K562 (cell line): Measurements from ENCODE around the gene RPN1. TPM values are rescaled to one million over a fixed set of nuclear protein-coding genes. Genes with fewer than 3 reads are reported as not detected.

Experiments
- ATAC-seq: fragments of 200-7000 bp; cut with Tn5 transposase; 3 replicates; pipeline ENCODE4 v1.9.1; 2020; ENCODE audit warnings: moderate library complexity
- BruUV-seq: library from RNA; stranded (reverse); fragments of 400-500 nt; replicated peaks from 2 replicates; lab custom pipeline; 2021; lab: Mats Ljungman, UMichigan
- CTCF ChIA-PET: fragments of 300-600 bp; formaldehyde crosslinking; extraction: SDS; loops from one replicate; lab custom pipeline; 2021; ENCODE audit warnings: low intra/inter-chr PET ratio; lab: Yijun Ruan, JAX
- POLR2A ChIA-PET: fragments of 300-600, 350-650 bp; sonication (Branson Sonifier 250); formaldehyde crosslinking; extraction: SDS; loops from one replicate; lab custom pipeline; 2021; ENCODE audit warnings: antibody characterized with exemption, inconsistent platforms; lab: Yijun Ruan, JAX
- DNase-seq, 4 experiments: peaks; one replicate each; pipeline versions ENCODE4 v3.0.0 to v3.0.0-alpha.2; 2011 to 2018; ENCODE audit warnings: low spot score in 3 of 4, mixed read lengths in 3 of 4; ENCODE audit errors: extremely low read depth in 1 of 4
- FAIRE-seq: peaks from 2 replicates; lab custom pipeline; 2011; peaks lifted over from hg19 to GRCh38; lab: Jason Lieb, UNC
- H2AFZ ChIP-seq: 2 replicates; pipeline ENCODE4 v1.6.0; 2011; ENCODE audit warnings: low read depth, low read length, control low read depth, inconsistent platforms
- H3K27ac ChIP-seq: fragments of 200-600 bp; 3 replicates; pipeline ENCODE4 v1.8.0; 2011; ENCODE audit warnings: low read depth, mild to moderate bottlenecking, control low read depth, inconsistent platforms, low read length, moderate library complexity, mixed read lengths; ENCODE audit errors: extremely low read depth
- H3K27me3 ChIP-seq, 2 experiments: fragments of 300-600 bp in 1 of 2; 2 replicates in 1 of 2; 3 replicates in 1 of 2; pipeline versions ENCODE4 v1.6.0 to v1.8.0; 2011; ENCODE audit warnings: inconsistent platforms in 2 of 2, low read length in 2 of 2, mild to moderate bottlenecking in 1 of 2, mixed read lengths in 1 of 2, moderate library complexity in 1 of 2; ENCODE audit not compliant: control insufficient read depth in 2 of 2, insufficient read depth in 2 of 2
- H3K36me3 ChIP-seq: fragments of 300-600 bp; 3 replicates; pipeline ENCODE4 v1.8.0; 2011; ENCODE audit warnings: mild to moderate bottlenecking, low read length, inconsistent platforms; ENCODE audit not compliant: control insufficient read depth, insufficient read depth
- H3K4me1 ChIP-seq, 2 experiments: fragments of 200-600 bp in 1 of 2; replicated peaks in 1 of 2; 2 replicates in 1 of 2; 3 replicates in 1 of 2; pipeline versions ENCODE4 v1.5.1 to v1.8.0; 2011; ENCODE audit warnings: inconsistent platforms in 2 of 2, low read length in 2 of 2, mild to moderate bottlenecking in 1 of 2, mixed read lengths in 1 of 2, moderate library complexity in 1 of 2; ENCODE audit not compliant: control insufficient read depth in 2 of 2, insufficient read depth in 2 of 2
- H3K4me2 ChIP-seq: 2 replicates; pipeline ENCODE4 v1.6.1; 2011; ENCODE audit warnings: low read length, control low read depth, inconsistent platforms, mixed read lengths; ENCODE audit not compliant: insufficient read depth
- H3K4me3 ChIP-seq: fragments of 200-600 bp; sonication (generic), shearing (Covaris generic); 2 replicates; pipeline ENCODE4 v1.5.1; 2016; ENCODE audit warnings: control low read depth, inconsistent platforms
- H3K79me2 ChIP-seq: fragments of 200-600 bp; 3 replicates; pipeline ENCODE4 v1.8.0; 2011; ENCODE audit warnings: low read length, inconsistent platforms; ENCODE audit not compliant: control insufficient read depth, insufficient read depth
- H3K9ac ChIP-seq, 2 experiments: 2 replicates each; pipeline versions ENCODE4 v1.6.0 to v1.6.1; 2011; ENCODE audit warnings: low read depth in 2 of 2, low read length in 2 of 2, control low read depth in 1 of 2, inconsistent platforms in 1 of 2, mild to moderate bottlenecking in 1 of 2, mixed read lengths in 1 of 2; ENCODE audit not compliant: insufficient read depth in 1 of 2
- H3K9me1 ChIP-seq: one replicate; pipeline ENCODE4 v1.6.0; 2011; ENCODE audit warnings: inconsistent platforms, mild to moderate bottlenecking, low read length, moderate library complexity; ENCODE audit not compliant: control insufficient read depth, insufficient read depth
- H3K9me3 ChIP-seq: replicated peaks from 2 replicates; pipeline ENCODE4 v1.5.1; 2011; ENCODE audit warnings: low read depth, low read length, inconsistent platforms; ENCODE audit not compliant: control insufficient read depth, insufficient read depth
- H4K20me1 ChIP-seq: replicated peaks from 2 replicates; pipeline ENCODE4 v1.6.1; 2011; ENCODE audit warnings: low read length, inconsistent platforms, mixed read lengths; ENCODE audit not compliant: control insufficient read depth, insufficient read depth
- E2F3 ChIP-seq: fragments of 250-450 bp; sonication (Bioruptor Pico); IDR thresholded peaks from 2 replicates; pipeline ENCODE4 v1.4.0; 2020; ENCODE audit warnings: mild to moderate bottlenecking
- ELF1 ChIP-seq: fragments of 200-800 bp; sonication (Bioruptor generic); IDR thresholded peaks from 2 replicates; pipeline ENCODE4 v1.6.1; 2016; ENCODE audit warnings: missing genetic modification characterization, missing compliant biosample characterization
- ETV1 ChIP-seq: fragments of 450-650 bp; conservative IDR thresholded peaks from 2 replicates; pipeline ENCODE4 v1.6.1; 2016; ENCODE audit warnings: missing genetic modification characterization, control low read depth, low read depth, missing compliant biosample characterization
- HDAC1 ChIP-seq, 2 experiments: fragments of 450-650 bp; IDR thresholded peaks; 2 replicates each; pipeline ENCODE4 v1.6.1; 2016 to 2017; ENCODE audit warnings: inconsistent platforms in 1 of 2, mild to moderate bottlenecking in 1 of 2, moderate library complexity in 1 of 2
- MCM2 ChIP-seq: fragments of 450-650 bp; IDR thresholded peaks from 2 replicates; pipeline ENCODE4 v1.6.1; 2017; ENCODE audit warnings: low read depth, mild to moderate bottlenecking
- MTA1 ChIP-seq: fragments of 450-650 bp; IDR thresholded peaks from 2 replicates; pipeline ENCODE4 v1.6.1; 2017; ENCODE audit warnings: borderline replicate concordance
- ZNF175 ChIP-seq: fragments of 200-800 bp; sonication (Bioruptor generic); IDR thresholded peaks from 2 replicates; pipeline ENCODE4 v1.6.1; 2016; ENCODE audit warnings: low read depth, mild to moderate bottlenecking, missing genetic modification characterization, missing compliant biosample characterization
- ZNF217 ChIP-seq: sonication (generic); formaldehyde crosslinking; IDR thresholded peaks from 2 replicates; pipeline ENCODE4 v1.8.0; 2022; ENCODE audit warnings: mild to moderate bottlenecking, missing genetic modification reagents
- ZNF644 ChIP-seq: fragments of 200-800 bp; sonication (Bioruptor generic); IDR thresholded peaks from 2 replicates; pipeline ENCODE4 v1.6.1; 2016; ENCODE audit warnings: low read depth, missing genetic modification characterization, missing compliant biosample characterization
- ZNF717 ChIP-seq: fragments of 250-450 bp; sonication (Bioruptor Pico); IDR thresholded peaks from 2 replicates; pipeline ENCODE4 v1.5.0; 2021
- ZNF75A ChIP-seq: fragments of 450-650 bp; formaldehyde crosslinking; IDR thresholded peaks from 2 replicates; pipeline ENCODE4 v1.4.0; 2020; ENCODE audit warnings: mild to moderate bottlenecking
- ZNF76 ChIP-seq: fragments of 250-450 bp; sonication (Bioruptor Pico); IDR thresholded peaks from 2 replicates; pipeline ENCODE4 v1.4.0; 2020; ENCODE audit warnings: mild to moderate bottlenecking, moderate library complexity, borderline replicate concordance
- WGBS: fragments of 100-300 bp; shearing (Covaris generic); methylation state at CpG from one replicate; pipeline ENCODE4 v1.1.6; 2016; ENCODE audit warnings: low coverage, mixed read lengths; ENCODE audit not compliant: insufficient coverage; ENCODE audit errors: missing lambda C conversion rate; 5-methylcytosine and 5-hydroxymethylcytosine counted together
- in situ Hi-C: fragments of 300-500 bp; cut with MboI; formaldehyde crosslinking; loops from 4 replicates; pipeline ENCODE4 v1.15.0; 2018; ENCODE audit warnings: inconsistent platforms, mixed read lengths
- intact Hi-C: fragments of 100-400 bp; cut with micrococcal nuclease; formaldehyde crosslinking; loops from 2 replicates; pipeline ENCODE4 v1.14.2; 2022
- polyA plus RNA-seq, 8 experiments: library from polyadenylated mRNA; depleted of rRNA in 4 of 8; stranded (reverse) in 5 of 8; unstranded in 3 of 8; fragments of >200 nt; fragmentation: Nextera tagmentation in 2 of 8; fragmentation: Illumina TruSeq in 1 of 8; extraction: Ambion mirVana in 2 of 8; extraction: Trizol in 1 of 8; gene quantifications; 2 replicates each; pipeline versions ENCODE4 v1.2.1 to v1.2.3, GENCODE V29; 2011 to 2014; ENCODE audit warnings: inconsistent platforms in 1 of 8, missing spikeins in 1 of 8
- total RNA-seq, 7 experiments: library from RNA; depleted of rRNA in 6 of 7; stranded (reverse); fragments of >200 nt in 6 of 7; fragmentation: Illumina TruSeq in 2 of 7; extraction: Trizol in 2 of 7; gene quantifications; 2 replicates each; pipeline versions ENCODE4 v1.2.1 to v1.2.3, GENCODE V29; 2011 to 2021; ENCODE audit warnings: low replicate concordance in 1 of 7
- TF ChIP-seq, protein P1 (sequence below): fragments of 200-800 bp; sonication (Bioruptor generic); IDR thresholded peaks from 2 replicates; pipeline ENCODE4 v1.6.1; 2016; ENCODE audit warnings: missing genetic modification characterization, missing compliant biosample characterization
- TF ChIP-seq, protein P2 (sequence below): sonication (generic); formaldehyde crosslinking; IDR thresholded peaks from 2 replicates; pipeline ENCODE4 v1.8.1; 2022; ENCODE audit warnings: missing genetic modification reagents
- TF ChIP-seq, protein P3 (sequence below): fragments of 250-450 bp; sonication (Bioruptor Pico); IDR thresholded peaks from 2 replicates; pipeline ENCODE4 v1.5.0; 2020; ENCODE audit warnings: mild to moderate bottlenecking, borderline replicate concordance

Gene RPN1
- total and polyA plus RNA-seq, 9 of the 15 experiments (the other 6 are each of a cell fraction or from before 2014, with no cell fraction given), result 39.5 to 300 (median 148) TPM

DNA sequence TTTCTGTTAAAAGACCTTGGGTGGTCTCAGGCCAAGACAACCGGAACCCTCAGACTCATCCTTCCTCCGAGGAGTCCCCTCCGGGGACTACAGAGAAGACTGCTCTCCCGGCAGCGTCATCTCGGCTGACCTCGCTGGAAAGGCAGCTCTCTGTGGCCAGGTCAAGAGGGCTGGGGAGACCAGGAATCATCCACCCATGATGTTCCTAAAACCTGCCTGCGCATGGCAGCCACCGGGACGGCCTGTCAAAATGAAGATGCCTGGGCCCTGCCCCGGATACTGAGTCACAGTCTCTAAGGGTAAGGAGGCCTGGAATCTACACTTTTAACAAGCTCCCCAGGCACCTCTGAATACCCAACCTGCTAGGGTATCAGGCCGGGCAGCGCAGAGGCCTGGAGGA, 78.6 kb downstream of the RPN1 start:
- ChIA-PET POLR2A (interaction anchor here (0.6 to 1.4 kb wide), 2 partner anchors 12 to 82 kb away, joined by 3 read pairs; no protein-coding TSS in a partner anchor), CTCF (no interaction called here)
- Histone ChIP-seq H2AFZ (no peak overlapping the region), H3K9ac (no peak overlapping the region), H3K4me2 (no peak overlapping the region), H3K9me3 (no peaks in the 10 kb centered on the region), H4K20me1 (no peaks in the 10 kb centered on the region), H3K36me3 (no peaks in the 10 kb centered on the region), H3K9me1 (no peaks in the 10 kb centered on the region), H3K4me1 (peaks cover 15 to 32% of the 10 kb centered on the region in 2 experiments; a peak in 4 of 5 replicates), H3K79me2 (no peaks in the 10 kb centered on the region), H3K27me3 (no peaks in the 10 kb centered on the region), H3K4me3 (no peak overlapping the region), H3K27ac (no peak overlapping the region)
- DNase-seq (no peak), FAIRE-seq (no peak), ATAC-seq (no peak)
- 65% methylated on average over 6 of the region's 13 CpGs for WGBS
- BruUV-seq, result no TSS peak
- intact Hi-C loops, result no loop called here
- in situ Hi-C loops, result no loop called here
- TF ChIP-seq E2F3 (CRISPR knock-in tag) (no peak), MCM2 (no peak), ZNF644 (tag) (no peak), ZNF76 (no peak), MTA1 (no peak), ZNF175 (CRISPR knock-in tag) (no peak), ZNF217 (CRISPR knock-in tag) (no peak), HDAC1 (IDR thresholded peaks at IDR 0.05) (no peak), ETV1 (no peak), ELF1 (no peak), ZNF717 (CRISPR knock-in tag) (no peak), ZNF75A (CRISPR knock-in tag) (no peak)
- TF ChIP-seq, protein P1, sequence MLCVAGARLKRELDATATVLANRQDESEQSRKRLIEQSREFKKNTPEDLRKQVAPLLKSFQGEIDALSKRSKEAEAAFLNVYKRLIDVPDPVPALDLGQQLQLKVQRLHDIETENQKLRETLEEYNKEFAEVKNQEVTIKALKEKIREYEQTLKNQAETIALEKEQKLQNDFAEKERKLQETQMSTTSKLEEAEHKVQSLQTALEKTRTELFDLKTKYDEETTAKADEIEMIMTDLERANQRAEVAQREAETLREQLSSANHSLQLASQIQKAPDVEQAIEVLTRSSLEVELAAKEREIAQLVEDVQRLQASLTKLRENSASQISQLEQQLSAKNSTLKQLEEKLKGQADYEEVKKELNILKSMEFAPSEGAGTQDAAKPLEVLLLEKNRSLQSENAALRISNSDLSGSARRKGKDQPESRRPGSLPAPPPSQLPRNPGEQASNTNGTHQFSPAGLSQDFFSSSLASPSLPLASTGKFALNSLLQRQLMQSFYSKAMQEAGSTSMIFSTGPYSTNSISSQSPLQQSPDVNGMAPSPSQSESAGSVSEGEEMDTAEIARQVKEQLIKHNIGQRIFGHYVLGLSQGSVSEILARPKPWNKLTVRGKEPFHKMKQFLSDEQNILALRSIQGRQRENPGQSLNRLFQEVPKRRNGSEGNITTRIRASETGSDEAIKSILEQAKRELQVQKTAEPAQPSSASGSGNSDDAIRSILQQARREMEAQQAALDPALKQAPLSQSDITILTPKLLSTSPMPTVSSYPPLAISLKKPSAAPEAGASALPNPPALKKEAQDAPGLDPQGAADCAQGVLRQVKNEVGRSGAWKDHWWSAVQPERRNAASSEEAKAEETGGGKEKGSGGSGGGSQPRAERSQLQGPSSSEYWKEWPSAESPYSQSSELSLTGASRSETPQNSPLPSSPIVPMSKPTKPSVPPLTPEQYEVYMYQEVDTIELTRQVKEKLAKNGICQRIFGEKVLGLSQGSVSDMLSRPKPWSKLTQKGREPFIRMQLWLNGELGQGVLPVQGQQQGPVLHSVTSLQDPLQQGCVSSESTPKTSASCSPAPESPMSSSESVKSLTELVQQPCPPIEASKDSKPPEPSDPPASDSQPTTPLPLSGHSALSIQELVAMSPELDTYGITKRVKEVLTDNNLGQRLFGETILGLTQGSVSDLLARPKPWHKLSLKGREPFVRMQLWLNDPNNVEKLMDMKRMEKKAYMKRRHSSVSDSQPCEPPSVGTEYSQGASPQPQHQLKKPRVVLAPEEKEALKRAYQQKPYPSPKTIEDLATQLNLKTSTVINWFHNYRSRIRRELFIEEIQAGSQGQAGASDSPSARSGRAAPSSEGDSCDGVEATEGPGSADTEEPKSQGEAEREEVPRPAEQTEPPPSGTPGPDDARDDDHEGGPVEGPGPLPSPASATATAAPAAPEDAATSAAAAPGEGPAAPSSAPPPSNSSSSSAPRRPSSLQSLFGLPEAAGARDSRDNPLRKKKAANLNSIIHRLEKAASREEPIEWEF (CRISPR knock-in tag), result no peak
- TF ChIP-seq, protein P2, sequence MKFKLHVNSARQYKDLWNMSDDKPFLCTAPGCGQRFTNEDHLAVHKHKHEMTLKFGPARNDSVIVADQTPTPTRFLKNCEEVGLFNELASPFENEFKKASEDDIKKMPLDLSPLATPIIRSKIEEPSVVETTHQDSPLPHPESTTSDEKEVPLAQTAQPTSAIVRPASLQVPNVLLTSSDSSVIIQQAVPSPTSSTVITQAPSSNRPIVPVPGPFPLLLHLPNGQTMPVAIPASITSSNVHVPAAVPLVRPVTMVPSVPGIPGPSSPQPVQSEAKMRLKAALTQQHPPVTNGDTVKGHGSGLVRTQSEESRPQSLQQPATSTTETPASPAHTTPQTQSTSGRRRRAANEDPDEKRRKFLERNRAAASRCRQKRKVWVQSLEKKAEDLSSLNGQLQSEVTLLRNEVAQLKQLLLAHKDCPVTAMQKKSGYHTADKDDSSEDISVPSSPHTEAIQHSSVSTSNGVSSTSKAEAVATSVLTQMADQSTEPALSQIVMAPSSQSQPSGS (CRISPR knock-in tag), result no peak
- TF ChIP-seq, protein P3, sequence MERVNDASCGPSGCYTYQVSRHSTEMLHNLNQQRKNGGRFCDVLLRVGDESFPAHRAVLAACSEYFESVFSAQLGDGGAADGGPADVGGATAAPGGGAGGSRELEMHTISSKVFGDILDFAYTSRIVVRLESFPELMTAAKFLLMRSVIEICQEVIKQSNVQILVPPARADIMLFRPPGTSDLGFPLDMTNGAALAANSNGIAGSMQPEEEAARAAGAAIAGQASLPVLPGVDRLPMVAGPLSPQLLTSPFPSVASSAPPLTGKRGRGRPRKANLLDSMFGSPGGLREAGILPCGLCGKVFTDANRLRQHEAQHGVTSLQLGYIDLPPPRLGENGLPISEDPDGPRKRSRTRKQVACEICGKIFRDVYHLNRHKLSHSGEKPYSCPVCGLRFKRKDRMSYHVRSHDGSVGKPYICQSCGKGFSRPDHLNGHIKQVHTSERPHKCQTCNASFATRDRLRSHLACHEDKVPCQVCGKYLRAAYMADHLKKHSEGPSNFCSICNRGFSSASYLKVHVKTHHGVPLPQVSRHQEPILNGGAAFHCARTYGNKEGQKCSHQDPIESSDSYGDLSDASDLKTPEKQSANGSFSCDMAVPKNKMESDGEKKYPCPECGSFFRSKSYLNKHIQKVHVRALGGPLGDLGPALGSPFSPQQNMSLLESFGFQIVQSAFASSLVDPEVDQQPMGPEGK, result no peak
